Measurements from ENCODE around the gene ANO1.
"Not testable (repeated sequence)": the region's sequence is repeated elsewhere in the genome, so short reads cannot be mapped to it uniquely, and the experiment has no call there.

The ANO1 gene

GRCh38 chr11:70185348-70186055, 107.4 kb downstream of the ANO1 start:
- DNase-seq (ENCODE audit: low read depth in 4 of 4, low spot score in 1 of 4), result no peak

- no peak for DNase-seq (ENCODE audit: low read depth in 4 of 4, low spot score in 1 of 4)
Measured at GRCh38 chr11:70186420-70186819, 108.3 kb downstream of the ANO1 start.

GRCh38 chr11:70186936-70187335, 108.8 kb downstream of the ANO1 start:
- no peak for DNase-seq (ENCODE audit: low read depth in 4 of 4, low spot score in 1 of 4)

GRCh38 chr11:70187771-70188170, 109.7 kb downstream of the ANO1 start:
- DNase-seq (ENCODE audit: low read depth in 4 of 4, low spot score in 1 of 4), result no peak

- no peak for DNase-seq (ENCODE audit: low read depth in 4 of 4, low spot score in 1 of 4)
Measured at GRCh38 chr11:70189622-70190021, 111.5 kb downstream of the ANO1 start.

GRCh38 chr11:70191495-70192140, 113.5 kb downstream of the ANO1 start:
- DNase-seq (ENCODE audit: low read depth in 4 of 4, low spot score in 1 of 4), result peak in 3 of 4 experiments; percentile 13 to 51 (median 30)

- no peak for DNase-seq (ENCODE audit: low read depth in 4 of 4, low spot score in 1 of 4)
Measured at GRCh38 chr11:70192666-70193410, 114.7 kb downstream of the ANO1 start.

- DNase-seq (ENCODE audit: low read depth in 4 of 4, low spot score in 1 of 4), result no peak
Measured at GRCh38 chr11:70193411-70194292, 115.5 kb downstream of the ANO1 start.

GRCh38 chr11:70194792-70195791, 117.0 kb downstream of the ANO1 start:
- DNase-seq (ENCODE audit: low read depth in 4 of 4, low spot score in 1 of 4), result no peak

GRCh38 chr11:70200212-70200844, 122.2 kb downstream of the ANO1 start:
- no peak for DNase-seq (ENCODE audit: low read depth in 4 of 4, low spot score in 1 of 4)

- not testable (repeated sequence) for DNase-seq (ENCODE audit: low read depth in 4 of 4, low spot score in 1 of 4)
Measured at GRCh38 chr11:70201047-70201446, 122.9 kb downstream of the ANO1 start.

- no peak for DNase-seq (ENCODE audit: low read depth in 4 of 4, low spot score in 1 of 4)
Measured at GRCh38 chr11:70201882-70202861, 124.1 kb downstream of the ANO1 start.

- peak; percentile 76 to 82 (median 80) for DNase-seq (ENCODE audit: low read depth in 4 of 4, low spot score in 1 of 4)
Measured at GRCh38 chr11:70202920-70203750, 125.0 kb downstream of the ANO1 start, which contains the start of gene FADD. Gene FADD, plus strand, starts transcription at chr11:70203296. Its CDS starts 164 bp downstream, at chr11:70203460.

- peak; percentile 86 to 95 (median 92) for DNase-seq (ENCODE audit: low read depth in 4 of 4, low spot score in 1 of 4)
Measured at GRCh38 chr11:70203751-70204465, 125.8 kb downstream of the ANO1 start.

- DNase-seq (ENCODE audit: low read depth in 4 of 4, low spot score in 1 of 4), result peak in 1 of 4 experiments; percentile 7
Measured at GRCh38 chr11:70204466-70204799, 126.3 kb downstream of the ANO1 start.

GRCh38 chr11:70205049-70205725, 127.1 kb downstream of the ANO1 start:
- no peak for DNase-seq (ENCODE audit: low read depth in 4 of 4, low spot score in 1 of 4)
